ENCODE results near the gene CPXM1. TPM values are rescaled to one million over a fixed set of nuclear protein-coding genes. Genes with fewer than 3 reads are reported as not detected.

CPXM1 gene
- polyA plus RNA-seq, 1 donor (not counting 4 experiments of a cell fraction or from before 2014, with no cell fraction given): not detected

GRCh38 chr20:2826655-2827054 is 26.2 kb upstream of the CPXM1 start:
- Histone ChIP-seq H3K27ac (ENCODE audit: control insufficient read depth, insufficient read depth, low read length) (no peak overlapping the region), H3K36me3 (ENCODE audit: control insufficient read depth in 2 of 2, extremely low read depth in 1 of 2, insufficient read depth in 2 of 2, low read length in 2 of 2) (no peaks in the 10 kb centered on the region), H4K20me1 (ENCODE audit: control insufficient read depth, extremely low read depth, insufficient read depth, low read length) (no peaks in the 10 kb centered on the region), H3K4me3 (ENCODE audit: control insufficient read depth in 2 of 3, extremely low read depth in 1 of 3, insufficient read depth in 2 of 3, low read depth in 1 of 3, low read length in 3 of 3) (no peak overlapping the region), H3K9ac (ENCODE audit: control insufficient read depth, extremely low read depth, insufficient read depth, low read length) (no peak overlapping the region), H3K9me1 (ENCODE audit: control insufficient read depth, extremely low read depth, insufficient read depth, low read length) (no peaks in the 10 kb centered on the region), H2AFZ (ENCODE audit: control insufficient read depth, low read length) (no peak overlapping the region), H3K27me3 (ENCODE audit: control insufficient read depth, extremely low read depth, insufficient read depth, low read length) (peaks cover 20% of the 10 kb centered on the region), H3K9me3 (ENCODE audit: control insufficient read depth, low read depth, low read length) (no peaks in the 10 kb centered on the region), H3K79me2 (ENCODE audit: control insufficient read depth, insufficient read depth, low read length) (no peaks in the 10 kb centered on the region), H3K4me1 (ENCODE audit: control insufficient read depth, extremely low read depth, insufficient read depth, low read length) (peaks cover under 1% of the 10 kb centered on the region), H3K4me2 (ENCODE audit: control insufficient read depth, extremely low read depth, insufficient read depth, low read depth, low read length) (no peak overlapping the region)
- DNase-seq (ENCODE audit: low read depth, low spot score) (no peak), FAIRE-seq (no peak)
- TF ChIP-seq EZH2 (IDR thresholded peaks at IDR 0.05; ENCODE audit: low read length): no peak
- TF ChIP-seq, protein P1, sequence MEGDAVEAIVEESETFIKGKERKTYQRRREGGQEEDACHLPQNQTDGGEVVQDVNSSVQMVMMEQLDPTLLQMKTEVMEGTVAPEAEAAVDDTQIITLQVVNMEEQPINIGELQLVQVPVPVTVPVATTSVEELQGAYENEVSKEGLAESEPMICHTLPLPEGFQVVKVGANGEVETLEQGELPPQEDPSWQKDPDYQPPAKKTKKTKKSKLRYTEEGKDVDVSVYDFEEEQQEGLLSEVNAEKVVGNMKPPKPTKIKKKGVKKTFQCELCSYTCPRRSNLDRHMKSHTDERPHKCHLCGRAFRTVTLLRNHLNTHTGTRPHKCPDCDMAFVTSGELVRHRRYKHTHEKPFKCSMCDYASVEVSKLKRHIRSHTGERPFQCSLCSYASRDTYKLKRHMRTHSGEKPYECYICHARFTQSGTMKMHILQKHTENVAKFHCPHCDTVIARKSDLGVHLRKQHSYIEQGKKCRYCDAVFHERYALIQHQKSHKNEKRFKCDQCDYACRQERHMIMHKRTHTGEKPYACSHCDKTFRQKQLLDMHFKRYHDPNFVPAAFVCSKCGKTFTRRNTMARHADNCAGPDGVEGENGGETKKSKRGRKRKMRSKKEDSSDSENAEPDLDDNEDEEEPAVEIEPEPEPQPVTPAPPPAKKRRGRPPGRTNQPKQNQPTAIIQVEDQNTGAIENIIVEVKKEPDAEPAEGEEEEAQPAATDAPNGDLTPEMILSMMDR (optimal IDR thresholded peaks at IDR 0.05 in 1 of 3, IDR thresholded peaks at IDR 0.05 in 1 of 3, conservative IDR thresholded peaks at IDR 0.05 in 1 of 3; ENCODE audit: extremely low read depth in 1 of 3, insufficient read depth in 2 of 3, low read length in 3 of 3): no peak
- dilution Hi-C loops (cut with MboI; ENCODE audit: extremely low pct_ligation_motif_present, low sequenced_read_pairs): no loop called here

- H3K4me2 ChIP-seq (ENCODE audit: control insufficient read depth, extremely low read depth, insufficient read depth, low read depth, low read length): no peak overlapping the region
- H3K4me3 ChIP-seq (ENCODE audit: control insufficient read depth in 2 of 3, extremely low read depth in 1 of 3, insufficient read depth in 2 of 3, low read depth in 1 of 3, low read length in 3 of 3): no peak overlapping the region
- peaks cover 29% of the 10 kb centered on the region for H3K27me3 ChIP-seq (ENCODE audit: control insufficient read depth, extremely low read depth, insufficient read depth, low read length)
- no peaks in the 10 kb centered on the region for H3K36me3 ChIP-seq (ENCODE audit: control insufficient read depth in 2 of 2, extremely low read depth in 1 of 2, insufficient read depth in 2 of 2, low read length in 2 of 2)
- no peak for DNase-seq (ENCODE audit: low read depth, low spot score)
- H3K9me1 ChIP-seq (ENCODE audit: control insufficient read depth, extremely low read depth, insufficient read depth, low read length): no peaks in the 10 kb centered on the region
- peak; percentile 17 for FAIRE-seq
- dilution Hi-C loops (cut with MboI; ENCODE audit: extremely low pct_ligation_motif_present, low sequenced_read_pairs): no loop called here
- TF ChIP-seq EZH2 (IDR thresholded peaks at IDR 0.05; ENCODE audit: low read length): no peak
- TF ChIP-seq, protein P1 (optimal IDR thresholded peaks at IDR 0.05 in 1 of 3, IDR thresholded peaks at IDR 0.05 in 1 of 3, conservative IDR thresholded peaks at IDR 0.05 in 1 of 3; ENCODE audit: extremely low read depth in 1 of 3, insufficient read depth in 2 of 3, low read length in 3 of 3): no peak
- H3K79me2 ChIP-seq (ENCODE audit: control insufficient read depth, insufficient read depth, low read length): no peaks in the 10 kb centered on the region
- H4K20me1 ChIP-seq (ENCODE audit: control insufficient read depth, extremely low read depth, insufficient read depth, low read length): no peaks in the 10 kb centered on the region
- no peak overlapping the region for H3K27ac ChIP-seq (ENCODE audit: control insufficient read depth, insufficient read depth, low read length)
- H2AFZ ChIP-seq (ENCODE audit: control insufficient read depth, low read length): no peak overlapping the region
- no peak overlapping the region for H3K9ac ChIP-seq (ENCODE audit: control insufficient read depth, extremely low read depth, insufficient read depth, low read length)
- no peaks in the 10 kb centered on the region for H3K4me1 ChIP-seq (ENCODE audit: control insufficient read depth, extremely low read depth, insufficient read depth, low read length)
- no peaks in the 10 kb centered on the region for H3K9me3 ChIP-seq (ENCODE audit: control insufficient read depth, low read depth, low read length)
Measured at GRCh38 chr20:2825761-2826160, 25.3 kb upstream of the CPXM1 start.

Data from keratinocyte (primary cell).